Activated CD8-positive, alpha-beta memory T cell treated with anti-CD3 and anti-CD28 coated beads, Interleukin-2, amount 50 U/mL, for 4 hours (primary cell): Measurements from ENCODE around the gene DOCK1.
"Not testable (repeated sequence)": the region's sequence is repeated elsewhere in the genome, so short reads cannot be mapped to it uniquely, and the experiment has no call there.

Source experiments
- DNase-seq: peaks from one replicate; pipeline ENCODE4 v3.0.0-alpha.2; 2020

The DOCK1 gene

DNA sequence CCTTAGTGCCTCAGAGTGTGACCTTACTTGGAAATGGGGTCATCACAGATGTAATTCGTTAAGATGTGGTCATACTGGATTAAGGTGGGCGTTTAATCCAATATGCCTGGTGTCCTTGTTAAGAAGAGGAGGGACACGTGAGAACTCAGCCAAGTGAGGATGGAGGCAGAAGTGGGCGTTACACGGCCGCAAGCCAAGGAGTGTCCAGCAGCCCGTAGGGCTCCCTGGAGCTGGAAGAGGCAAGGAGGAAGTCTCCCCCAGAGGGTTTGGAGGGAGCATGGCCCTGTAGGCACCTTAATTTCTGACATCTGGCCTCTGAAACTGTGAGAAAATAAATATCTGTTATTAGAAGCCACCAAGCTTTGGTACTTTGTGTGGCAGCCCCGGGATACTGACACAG lies 21.3 kb downstream of the DOCK1 start:
- no peak for DNase-seq

DNA sequence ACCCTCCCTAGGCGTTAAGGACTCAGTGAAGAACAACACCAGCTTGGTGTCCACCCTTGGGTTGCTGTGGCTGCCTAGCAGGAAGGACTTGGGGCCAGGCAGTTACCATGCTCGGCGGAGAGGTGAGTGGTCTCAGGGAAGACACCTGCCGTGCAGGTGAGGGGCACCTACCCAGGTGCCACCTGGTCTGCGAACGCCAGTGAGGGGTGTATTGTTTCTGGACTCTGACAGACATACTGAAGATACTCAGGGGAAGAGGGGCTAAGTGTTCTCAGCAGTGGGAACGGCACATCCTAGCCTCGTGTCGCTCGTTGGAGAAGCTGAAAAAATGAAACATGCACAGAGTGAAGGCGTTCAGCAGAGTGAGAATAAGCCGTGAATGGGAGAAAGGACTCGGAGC lies 22.6 kb downstream of the DOCK1 start:
- no peak for DNase-seq

DNA sequence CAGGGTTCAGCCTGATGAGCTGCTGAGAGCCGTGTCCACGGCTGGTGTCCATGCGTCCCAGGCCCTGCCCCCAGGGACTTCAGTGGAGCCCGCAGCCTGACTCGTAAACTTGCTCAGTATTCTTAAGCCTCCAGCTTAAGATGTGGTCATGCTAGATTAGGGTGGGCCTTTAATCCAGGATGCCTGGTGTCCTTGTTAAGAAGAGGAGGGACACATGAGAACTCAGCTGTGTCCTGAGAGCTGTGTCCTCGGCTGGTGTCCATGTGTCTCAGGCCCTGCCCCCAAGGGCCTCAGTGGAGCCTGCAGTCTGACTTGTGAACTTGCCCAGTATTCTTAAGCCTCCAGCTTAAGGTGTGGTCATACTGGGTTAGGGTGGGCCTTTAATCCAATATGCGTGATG lies 23.0 kb downstream of the DOCK1 start:
- no peak for DNase-seq

DNA sequence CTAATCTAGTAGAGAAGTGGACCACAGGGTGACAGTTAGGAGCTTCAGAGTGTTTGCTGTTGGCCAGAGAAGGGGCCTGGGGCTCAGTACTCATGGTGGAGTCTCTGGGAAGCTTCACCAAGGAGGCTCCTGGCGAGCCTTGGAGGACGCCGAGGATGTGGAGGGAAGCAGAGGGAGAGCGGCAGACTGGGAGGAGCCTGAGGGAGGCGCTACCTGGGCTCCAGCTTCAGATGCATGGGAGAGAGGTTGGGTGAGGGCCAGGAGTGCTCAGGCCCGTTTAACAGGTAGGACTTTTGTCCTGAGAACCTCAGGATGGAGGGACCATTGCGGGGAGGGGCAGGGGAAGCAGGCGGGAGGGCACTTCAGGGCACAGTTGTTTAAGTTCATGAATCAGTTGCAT lies 24.2 kb downstream of the DOCK1 start:
- DNase-seq: no peak

DNA sequence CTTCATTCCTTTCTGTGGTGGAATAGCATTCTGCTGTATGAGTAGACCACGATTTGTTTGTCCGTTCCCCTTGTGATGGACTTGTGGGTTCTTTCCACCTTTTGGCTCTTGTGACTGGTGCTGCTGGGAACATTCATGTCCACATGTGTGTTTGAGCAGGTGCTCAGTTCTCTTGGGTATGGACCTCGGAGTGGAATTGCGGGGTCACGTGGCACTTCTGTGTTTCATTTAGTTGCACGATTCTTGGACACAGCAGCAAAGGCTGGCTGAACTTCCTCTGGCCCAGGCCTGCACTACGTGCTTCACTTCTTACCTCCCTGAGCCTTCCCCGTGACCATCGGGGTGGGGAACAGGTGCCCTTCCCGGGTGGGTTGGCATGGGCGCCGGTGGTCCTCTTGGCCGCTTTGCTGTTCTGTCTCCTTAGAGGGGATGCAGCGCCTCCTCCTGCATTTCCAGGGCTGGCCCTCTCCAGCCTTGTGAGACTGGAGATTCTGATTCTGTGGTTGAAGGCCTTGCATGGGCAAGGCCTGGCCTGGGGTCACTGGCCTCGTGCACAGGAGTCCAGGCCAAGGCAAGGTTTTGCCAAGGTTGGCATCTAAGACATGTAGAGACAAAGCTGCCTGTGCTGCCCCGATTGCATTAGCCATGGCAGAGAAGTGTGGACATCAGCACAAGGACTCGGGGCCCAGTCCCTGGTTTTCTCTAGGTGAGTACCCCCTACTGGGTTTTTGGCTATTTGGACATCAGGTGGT lies 25.1 kb downstream of the DOCK1 start:
- DNase-seq: no peak

DNA sequence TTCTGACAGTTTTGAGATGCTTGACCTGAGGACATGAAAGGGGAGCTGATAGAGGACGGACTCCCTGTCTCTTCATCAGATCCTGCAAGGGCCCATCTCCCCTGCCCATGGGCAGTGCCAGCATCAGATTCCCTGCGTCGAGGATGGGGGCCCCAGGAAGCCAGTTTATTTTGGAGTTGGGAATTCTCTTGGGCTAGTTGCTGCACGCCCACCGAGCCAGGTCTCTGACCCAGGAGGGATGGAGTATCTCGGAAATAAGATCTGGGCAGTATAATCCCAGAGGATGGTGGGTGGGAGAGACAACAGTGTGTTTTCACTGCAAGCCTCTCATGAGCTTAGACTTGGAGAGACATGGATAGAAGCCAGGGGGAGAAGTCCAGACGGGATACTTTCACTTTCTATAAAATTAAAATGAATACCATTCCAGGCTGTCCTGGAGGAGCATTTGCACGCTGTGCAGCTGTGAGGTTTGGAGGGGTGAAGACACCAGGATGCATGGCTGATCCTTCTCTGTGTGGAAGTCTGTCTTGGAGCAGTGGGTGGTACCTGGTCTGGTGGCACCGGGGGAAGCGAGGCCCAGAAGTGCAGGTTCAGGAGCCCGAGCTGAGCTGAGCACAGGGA lies 25.8 kb downstream of the DOCK1 start:
- no peak for DNase-seq

DNA sequence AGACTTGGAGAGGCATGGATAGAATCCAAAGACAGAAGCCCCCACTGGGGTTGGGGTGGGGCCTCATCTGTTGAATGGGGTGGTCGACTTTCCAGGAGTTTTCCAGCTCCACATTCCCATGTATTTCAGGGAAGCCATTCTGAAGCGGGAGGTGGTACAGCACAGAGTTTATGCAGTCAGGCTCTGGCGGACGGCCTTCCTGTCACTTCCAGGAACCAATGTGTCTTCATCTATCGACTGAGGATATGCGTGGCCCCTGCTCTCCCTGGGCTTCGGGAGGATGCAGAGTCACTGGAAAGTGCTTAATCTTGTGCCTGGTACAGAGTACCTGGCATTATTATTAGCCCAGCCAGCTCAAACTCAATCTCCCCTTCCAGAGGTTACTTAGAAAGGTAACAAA lies 26.3 kb downstream of the DOCK1 start:
- no peak for DNase-seq

DNA sequence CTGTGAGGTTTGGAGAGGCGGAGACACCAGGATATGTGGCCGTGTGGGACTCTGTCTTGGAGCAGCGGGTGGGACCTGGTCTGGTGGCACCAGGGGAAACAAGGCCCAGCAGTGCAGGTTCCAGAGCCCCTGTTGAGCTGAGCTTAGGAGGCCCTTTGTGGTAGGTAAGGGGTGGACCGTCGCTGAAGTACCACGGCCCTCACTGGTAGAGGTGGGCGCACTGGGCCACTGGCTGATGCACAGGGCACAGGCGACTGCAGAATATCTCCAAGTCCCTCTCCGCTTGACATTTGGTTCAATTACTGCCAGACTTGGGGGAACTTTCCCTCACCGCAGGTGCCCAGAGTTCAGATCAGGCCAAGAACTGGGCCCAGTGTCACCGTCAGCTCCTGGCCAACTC lies 27.3 kb downstream of the DOCK1 start:
- DNase-seq: no peak

DNA sequence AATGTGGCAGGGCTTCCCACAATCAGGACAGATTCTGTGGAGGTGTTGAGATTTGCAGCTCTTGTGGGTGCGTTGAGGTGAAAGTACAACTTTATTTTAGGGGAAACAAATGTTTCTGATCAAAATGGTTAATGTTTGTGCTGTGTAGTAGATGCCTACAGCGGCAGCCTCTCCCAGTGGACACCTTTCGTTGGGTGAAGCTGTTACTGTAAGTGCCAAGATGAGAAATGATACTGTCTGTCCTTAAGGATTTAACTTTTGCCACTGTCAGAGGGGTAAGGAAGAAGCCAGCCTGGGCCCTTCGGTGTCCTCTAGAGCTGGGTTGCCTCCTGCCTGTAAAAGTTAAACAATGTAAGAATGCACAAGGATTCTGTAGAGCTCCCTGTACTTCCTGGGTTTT lies 27.9 kb downstream of the DOCK1 start:
- DNase-seq: no peak

DNA sequence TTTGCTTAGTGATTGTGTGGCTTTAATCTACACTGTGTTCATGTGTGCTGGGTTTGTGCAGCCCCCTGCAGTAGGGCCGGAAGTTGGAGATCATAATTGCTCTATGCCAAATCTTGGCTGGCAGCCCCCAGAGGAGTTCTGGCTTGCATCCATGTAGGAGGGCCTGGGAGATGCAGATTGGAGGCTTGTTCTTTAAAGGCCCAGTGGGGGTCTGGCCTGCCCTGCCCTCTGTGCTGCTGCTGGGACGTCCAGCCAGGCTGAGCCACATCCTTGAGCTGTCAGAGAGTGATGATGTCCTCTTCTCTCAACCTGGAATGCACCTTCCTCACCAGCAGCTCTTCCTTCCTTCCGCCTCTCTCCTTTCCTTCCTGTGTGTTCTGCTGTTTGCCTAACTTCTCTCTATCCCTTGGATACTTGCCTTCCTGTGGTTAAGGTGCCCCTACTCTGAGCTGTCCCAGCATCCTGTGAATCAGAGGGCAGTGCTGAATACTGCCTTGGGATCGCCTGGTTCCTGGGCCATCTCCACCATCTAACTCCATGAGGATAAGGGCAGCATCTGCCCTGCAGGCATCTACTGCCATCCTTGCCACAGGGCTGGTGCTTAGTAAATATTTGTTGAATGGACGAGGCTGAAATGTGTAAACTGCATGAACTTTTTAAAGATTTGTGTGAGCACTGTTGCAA lies 30.2 kb downstream of the DOCK1 start:
- no peak for DNase-seq

DNA sequence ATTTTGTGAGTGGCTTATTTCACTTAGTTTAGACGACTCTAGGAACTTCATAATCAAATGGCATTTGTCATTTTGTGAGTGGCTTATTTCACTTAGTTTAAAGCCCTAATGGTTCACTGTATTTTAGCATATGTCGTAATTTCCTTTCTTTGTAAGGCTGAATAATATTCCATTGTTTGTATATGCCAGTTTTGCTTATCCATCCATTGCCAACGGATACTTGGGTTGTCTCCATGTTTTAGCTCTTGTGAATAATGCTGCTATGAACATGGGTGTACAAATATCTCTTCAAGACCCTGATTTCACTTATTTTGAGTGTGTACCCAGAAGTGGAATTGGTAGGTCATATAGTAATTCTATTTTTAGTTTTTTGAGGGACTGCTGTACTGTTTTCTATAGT lies 31.8 kb downstream of the DOCK1 start:
- DNase-seq: no peak

DNA sequence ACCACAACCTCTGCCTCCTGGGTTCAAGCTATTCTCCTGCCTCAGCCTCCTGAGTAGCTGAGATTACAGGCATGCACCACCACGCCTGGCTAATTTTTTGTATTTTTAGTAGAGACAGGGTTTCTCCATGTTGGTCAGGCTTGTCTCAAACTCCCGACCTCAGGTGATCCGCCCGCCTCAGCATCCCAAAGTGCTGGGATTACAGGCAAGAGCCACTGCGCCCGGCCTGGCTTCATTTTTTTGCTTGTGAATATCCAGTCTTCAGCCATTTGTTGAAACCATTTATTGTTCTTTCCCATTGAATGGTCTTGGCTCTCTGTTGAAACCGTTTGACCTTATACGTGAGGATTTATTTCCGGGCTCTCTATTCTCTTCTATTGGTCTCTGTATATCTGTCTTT lies 32.9 kb downstream of the DOCK1 start:
- DNase-seq: not testable (repeated sequence)

DNA sequence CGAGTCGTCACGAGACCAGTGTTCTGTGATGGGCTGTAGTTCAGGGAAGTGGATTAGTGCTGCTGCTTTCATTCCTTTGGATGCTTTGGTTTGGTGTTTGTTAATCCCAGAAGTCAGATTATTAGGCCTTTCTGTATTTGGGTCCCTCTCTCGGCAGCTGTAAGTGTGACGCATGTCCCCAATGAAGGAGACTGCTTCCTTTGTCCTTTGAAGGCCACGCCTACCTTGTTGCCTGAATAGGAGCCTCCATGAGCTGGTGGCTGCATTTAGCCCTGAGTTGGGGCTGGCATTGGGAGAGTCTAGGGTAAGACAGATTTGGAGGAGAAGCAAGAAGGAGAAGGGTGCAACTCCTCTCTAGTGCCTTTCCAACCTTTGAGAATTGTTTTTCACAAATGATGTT lies 34.5 kb downstream of the DOCK1 start:
- no peak for DNase-seq

DNA sequence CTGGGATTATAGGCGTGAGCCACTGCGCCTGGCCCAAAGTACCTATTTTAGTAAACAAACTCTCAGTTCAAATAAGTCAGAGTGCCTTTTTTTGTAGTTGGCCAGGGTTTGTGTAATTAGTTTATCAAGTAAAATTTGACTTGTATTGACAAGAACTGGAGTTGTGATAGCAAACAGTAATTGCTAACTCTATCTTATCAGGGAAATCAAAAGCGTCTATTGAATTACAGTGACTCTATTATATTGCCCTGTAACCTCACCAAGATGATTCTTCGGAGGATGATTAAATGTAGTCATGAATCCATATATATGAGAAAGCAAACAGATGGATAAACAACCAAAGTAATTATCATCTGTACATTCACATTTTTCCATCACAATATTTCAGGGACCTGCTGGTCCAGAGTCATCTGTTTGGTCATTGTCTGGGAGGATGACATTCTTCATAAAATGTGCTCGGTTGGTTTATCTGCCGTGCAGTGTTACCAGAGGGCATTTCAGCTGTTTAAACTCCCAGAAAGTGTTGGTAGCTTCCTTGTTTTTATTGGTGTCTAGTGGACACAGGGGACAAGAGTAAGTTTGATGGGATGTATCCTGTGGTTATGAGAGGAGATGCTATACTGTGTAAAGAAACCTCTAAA lies 35.6 kb downstream of the DOCK1 start:
- no peak for DNase-seq

DNA sequence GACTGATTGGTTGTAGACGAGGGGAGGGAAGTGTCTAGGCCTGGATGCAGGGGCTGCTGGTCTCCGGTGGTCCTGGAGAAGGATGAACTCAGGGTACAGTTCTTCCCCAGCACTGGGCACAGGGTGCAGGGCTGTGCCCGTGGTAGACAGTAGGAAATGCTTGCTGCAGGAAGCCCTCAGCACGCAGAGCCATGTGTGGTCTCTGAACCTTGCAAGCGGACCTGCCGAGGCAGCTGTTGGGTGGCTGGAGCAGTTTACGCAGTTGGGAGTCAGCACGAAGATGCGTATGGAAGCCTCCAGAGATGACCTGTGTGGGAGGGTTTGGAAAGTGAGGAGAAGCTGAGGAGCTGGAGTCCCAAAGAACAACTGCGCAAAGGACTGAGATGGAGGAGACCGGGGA lies 39.0 kb downstream of the DOCK1 start:
- DNase-seq: no peak

DNA sequence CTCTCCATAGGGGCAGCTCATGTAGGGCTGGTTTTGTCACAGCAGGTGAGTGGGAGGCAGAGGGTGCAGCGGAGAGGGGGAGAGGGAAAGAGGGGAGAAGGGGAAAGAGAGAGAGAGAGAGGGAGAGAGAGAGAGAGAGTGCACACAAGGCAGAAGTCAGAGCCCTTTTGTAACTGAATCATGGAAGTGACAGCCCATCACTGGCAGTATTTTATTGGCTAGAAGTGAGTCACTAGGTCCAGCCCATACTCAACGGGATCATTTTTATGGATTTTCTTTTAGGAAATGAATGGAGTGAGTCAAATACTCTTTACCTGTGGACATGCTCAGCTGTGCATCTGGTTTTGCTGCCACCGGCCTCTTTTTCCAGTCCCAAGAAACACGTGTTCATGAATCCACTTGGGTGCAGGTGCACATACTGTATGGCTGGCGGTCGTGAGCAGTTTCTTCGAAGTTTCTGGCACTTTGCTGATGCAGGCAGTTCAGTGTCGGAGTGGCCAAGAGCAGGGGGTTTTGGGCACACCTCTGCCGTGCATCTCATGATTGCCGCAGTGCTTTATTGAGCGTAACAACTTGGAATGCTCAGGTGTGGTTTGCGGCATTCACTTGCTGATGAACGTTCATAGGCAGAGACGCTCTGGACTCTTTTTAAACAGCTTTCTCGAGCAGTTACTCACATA lies 40.3 kb downstream of the DOCK1 start:
- no peak for DNase-seq

DNA sequence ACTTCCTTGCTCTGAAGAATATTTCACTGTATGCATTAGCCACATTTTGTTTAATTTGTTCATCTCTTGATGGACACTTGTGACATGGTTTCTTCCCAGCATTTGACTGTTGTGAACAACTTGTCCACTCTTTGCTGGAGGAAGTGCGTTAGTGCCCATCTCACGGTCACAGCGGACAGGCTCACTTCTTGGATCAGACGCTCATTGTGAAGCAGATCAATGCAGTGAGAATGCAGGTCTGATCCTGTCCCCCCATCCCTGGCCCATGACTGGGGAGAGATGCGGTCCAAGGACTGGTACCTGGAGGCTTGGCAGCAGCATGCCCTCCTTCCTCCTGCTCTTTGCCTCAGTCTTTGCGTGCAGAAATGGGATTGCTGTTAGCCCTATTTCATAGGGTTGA lies 41.5 kb downstream of the DOCK1 start:
- DNase-seq: no peak

DNA sequence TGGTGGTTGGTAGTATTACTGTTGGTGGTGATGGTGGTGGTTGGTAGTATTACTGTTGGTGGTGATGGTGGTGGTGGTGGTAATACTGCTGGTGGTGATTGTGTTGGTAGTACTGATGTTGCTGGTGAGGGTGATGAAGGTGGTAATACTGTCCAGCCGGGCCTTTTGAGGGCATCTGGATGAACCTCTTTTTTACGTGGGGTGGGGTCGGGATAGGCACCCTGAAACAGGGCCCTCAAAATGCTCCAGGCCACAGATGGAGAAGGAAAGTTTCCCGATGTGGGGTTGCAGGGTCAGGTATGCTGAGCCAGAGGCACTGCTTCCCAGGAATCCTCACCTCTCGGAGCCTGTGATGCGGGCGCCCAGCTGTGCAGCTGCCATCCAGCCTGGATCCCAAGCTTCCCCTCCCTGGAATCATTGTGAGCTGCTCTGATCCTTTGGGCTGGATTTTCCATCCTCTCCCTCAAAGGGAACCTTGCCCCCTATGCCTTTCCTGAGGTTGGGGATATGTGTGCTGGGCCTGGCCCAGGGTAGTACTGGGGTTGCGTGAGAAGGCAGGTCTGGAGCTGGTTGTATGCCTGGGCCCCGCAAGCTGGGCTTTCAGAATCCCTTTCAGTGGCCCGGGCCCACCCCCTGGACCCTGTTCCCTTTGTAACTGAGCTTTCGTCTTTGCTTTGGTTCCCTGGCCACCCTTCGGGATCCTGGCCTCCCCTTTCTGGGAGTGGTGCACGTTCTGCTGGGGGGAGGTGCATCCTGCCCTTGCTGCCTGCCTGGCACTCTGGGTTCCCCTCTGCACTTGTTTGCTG lies 43.3 kb downstream of the DOCK1 start:
- no peak for DNase-seq

DNA sequence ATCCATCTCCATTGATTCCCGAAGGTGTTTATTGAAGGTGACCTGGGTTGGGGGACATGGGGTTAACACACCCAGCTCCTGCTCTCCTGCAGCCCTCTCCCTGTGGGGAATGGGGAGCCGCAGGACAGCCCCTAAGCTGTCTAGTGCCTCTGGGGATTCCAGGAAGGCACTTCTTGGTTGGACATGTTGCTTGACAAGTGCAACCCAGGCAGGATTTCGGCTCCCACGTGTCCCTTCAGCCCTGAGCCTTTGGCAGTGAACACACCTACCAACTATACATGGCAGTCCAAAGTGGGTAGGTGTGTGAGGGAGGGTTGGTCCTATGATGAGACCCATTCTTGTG lies 43.9 kb downstream of the DOCK1 start:
- no peak for DNase-seq

DNA sequence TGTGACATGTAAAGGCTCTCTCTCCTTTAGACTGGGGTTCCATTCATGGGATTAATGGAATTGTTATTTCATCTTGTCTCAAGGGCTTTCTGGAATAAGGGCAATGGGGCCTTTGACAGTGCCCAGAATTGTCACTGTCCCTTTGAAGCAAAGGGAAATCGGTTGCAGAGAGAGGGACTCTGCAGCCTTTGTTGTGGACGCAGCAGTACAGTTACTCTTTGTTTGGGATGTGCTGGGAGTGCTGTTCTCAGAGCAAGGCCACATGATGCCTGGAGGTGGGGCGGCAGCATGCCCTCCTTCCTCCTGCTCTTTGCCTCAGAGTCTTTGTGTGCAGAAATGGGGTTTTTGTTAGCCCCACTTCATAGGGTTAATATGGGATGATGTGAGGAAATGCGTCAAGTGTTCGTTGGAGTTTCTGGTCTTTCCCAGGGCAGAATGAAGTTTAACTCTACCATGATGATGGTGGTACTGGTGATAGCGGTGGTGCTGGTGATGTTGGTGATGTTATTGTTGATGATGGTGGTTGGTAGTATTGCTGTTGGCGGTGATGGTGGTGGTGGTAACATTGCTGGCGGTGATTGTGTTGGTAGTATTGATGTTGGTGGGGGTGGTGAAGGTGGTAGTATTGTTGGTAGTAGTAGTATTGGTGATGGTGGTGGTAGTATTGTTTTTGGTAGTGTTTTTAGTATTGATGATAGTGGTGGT lies 45.3 kb downstream of the DOCK1 start:
- DNase-seq: no peak

DNA sequence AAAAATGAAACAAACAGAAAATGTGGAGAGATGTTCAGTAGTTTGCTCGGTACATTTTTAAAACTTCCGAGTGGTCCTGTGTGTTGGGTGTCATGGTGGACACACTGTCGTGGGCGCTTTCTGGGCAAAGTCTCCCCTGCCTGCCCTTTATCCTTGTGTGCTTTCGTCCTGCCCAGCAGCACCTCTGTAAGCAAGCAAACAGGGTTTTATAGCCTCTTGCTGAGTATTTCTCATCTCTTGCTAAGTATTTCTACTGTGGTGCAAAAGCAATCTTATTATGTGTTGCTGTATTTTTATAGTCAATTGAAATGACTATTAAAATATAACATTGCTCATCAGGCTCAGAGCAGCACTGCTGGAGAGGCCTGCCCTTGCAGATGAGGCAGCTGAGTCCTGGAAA lies 48.7 kb downstream of the DOCK1 start:
- DNase-seq: no peak

DNA sequence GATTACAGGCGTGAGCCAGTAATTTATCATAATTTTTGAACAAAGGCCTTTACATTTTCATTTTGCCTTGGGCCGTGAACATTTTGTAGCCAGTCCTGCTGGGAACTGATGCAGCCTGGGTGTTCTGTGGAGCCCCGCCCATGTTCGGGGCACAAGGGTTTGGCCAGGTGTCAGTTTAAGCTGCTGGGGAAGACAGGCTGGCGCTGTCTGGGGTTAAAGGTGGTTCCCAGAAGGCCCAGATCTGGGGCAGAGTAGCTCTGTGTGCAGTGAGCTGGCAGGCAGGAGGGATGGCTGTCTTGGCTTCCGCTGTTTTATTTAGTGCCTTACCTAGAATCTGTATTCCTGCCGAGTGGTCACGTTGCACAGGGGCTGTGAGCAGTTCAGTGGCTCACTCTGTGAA lies 50.2 kb downstream of the DOCK1 start:
- DNase-seq: no peak
